SK-N-SH (cell line): Measurements from ENCODE around the gene ZNF587B.
"Not testable (repeated sequence)": the region's sequence is repeated elsewhere in the genome, so short reads cannot be mapped to it uniquely, and the experiment has no call there.

Experiments used
- EP300 ChIP-seq, 2 experiments: IDR thresholded peaks; 2 replicates each; pipeline versions ENCODE4 v1.4.0 to v1.6.1; 2012; ENCODE audit warnings: borderline replicate concordance in 1 of 2, low read depth in 1 of 2, low read length in 1 of 2
- JUND ChIP-seq: IDR thresholded peaks from 2 replicates; pipeline ENCODE4 v1.4.0; 2012
- MXI1 ChIP-seq: IDR thresholded peaks from 2 replicates; pipeline ENCODE4 v1.6.1; 2012; ENCODE audit warnings: mild to moderate bottlenecking, low read depth, low read length, improper control_type of control experiment
- NRF1 ChIP-seq: IDR thresholded peaks from 2 replicates; pipeline ENCODE4 v1.6.1; 2012; ENCODE audit warnings: low read depth, mild to moderate bottlenecking, low read length
- POLR2AphosphoS5 ChIP-seq: IDR thresholded peaks from 2 replicates; pipeline ENCODE4 v1.6.1; 2012; ENCODE audit warnings: low read depth, low read length
- RFX5 ChIP-seq: IDR thresholded peaks from 2 replicates; pipeline ENCODE4 v1.6.1; 2012; ENCODE audit warnings: mild to moderate bottlenecking, improper control_type of control experiment, low read length
- SIN3A ChIP-seq: IDR thresholded peaks from 2 replicates; pipeline ENCODE4 v1.6.1; 2012; ENCODE audit warnings: low read depth, mild to moderate bottlenecking, low read length, moderate library complexity, borderline replicate concordance
- TEAD4 ChIP-seq: IDR thresholded peaks from 2 replicates; pipeline ENCODE4 v1.4.0; 2012; ENCODE audit warnings: mild to moderate bottlenecking, borderline replicate concordance; ENCODE audit not compliant: insufficient read depth
- TF ChIP-seq, protein P1 (sequence below): fragments of 200-600 bp; sonication (generic); IDR thresholded peaks from 2 replicates; pipeline ENCODE4 v1.6.1; 2017; ENCODE audit warnings: antibody characterized with exemption, mild to moderate bottlenecking, moderate library complexity
- TF ChIP-seq, protein P2 (sequence below): fragments of 150-350 bp; IDR thresholded peaks from 2 replicates; pipeline ENCODE4 v1.6.1; 2016; ENCODE audit warnings: mild to moderate bottlenecking, low read depth, low read length
- TF ChIP-seq, protein P3 (sequence below): IDR thresholded peaks from 2 replicates; pipeline ENCODE4 v1.4.0; 2012; ENCODE audit warnings: low read depth
- TF ChIP-seq, protein P4 (sequence below): IDR thresholded peaks from 2 replicates; pipeline ENCODE4 v1.6.1; 2012; ENCODE audit warnings: mild to moderate bottlenecking, low read depth, low read length, moderate library complexity
- TF ChIP-seq, protein P5 (sequence below): IDR thresholded peaks from 2 replicates; pipeline ENCODE4 v1.4.0; 2012; ENCODE audit warnings: low read depth, borderline replicate concordance
- TF ChIP-seq, protein P6 (sequence below): IDR thresholded peaks from 2 replicates; pipeline ENCODE4; 2012

DNA sequence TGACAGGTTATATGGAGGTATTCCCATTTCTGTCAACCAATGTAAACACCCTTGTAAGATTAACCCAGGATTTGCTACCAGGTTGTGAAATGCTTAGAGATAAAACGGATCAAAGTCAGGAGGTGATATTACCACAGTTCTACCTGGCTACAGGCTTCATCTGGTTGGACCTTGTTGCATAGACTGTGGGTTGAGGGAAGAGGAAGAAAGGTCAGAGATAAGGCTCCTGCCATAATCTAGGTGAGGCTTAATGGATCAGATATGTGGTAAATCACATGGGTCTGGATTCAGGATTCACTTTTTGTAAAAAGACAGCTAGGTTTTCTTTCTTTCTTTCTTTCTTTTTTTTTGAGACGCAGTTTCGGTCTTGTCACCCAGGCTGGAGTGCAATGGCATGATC is 8.6 kb upstream of the ZNF587B start:
- TF ChIP-seq EP300 (IDR thresholded peaks at IDR 0.05; ENCODE audit: borderline replicate concordance in 1 of 2, low read depth in 1 of 2, low read length in 1 of 2); MXI1; NRF1; RFX5; SIN3A; JUND; POLR2AphosphoS5; TEAD4: not testable (repeated sequence)
- TF ChIP-seq, protein P1, sequence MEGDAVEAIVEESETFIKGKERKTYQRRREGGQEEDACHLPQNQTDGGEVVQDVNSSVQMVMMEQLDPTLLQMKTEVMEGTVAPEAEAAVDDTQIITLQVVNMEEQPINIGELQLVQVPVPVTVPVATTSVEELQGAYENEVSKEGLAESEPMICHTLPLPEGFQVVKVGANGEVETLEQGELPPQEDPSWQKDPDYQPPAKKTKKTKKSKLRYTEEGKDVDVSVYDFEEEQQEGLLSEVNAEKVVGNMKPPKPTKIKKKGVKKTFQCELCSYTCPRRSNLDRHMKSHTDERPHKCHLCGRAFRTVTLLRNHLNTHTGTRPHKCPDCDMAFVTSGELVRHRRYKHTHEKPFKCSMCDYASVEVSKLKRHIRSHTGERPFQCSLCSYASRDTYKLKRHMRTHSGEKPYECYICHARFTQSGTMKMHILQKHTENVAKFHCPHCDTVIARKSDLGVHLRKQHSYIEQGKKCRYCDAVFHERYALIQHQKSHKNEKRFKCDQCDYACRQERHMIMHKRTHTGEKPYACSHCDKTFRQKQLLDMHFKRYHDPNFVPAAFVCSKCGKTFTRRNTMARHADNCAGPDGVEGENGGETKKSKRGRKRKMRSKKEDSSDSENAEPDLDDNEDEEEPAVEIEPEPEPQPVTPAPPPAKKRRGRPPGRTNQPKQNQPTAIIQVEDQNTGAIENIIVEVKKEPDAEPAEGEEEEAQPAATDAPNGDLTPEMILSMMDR = not testable (repeated sequence)
- TF ChIP-seq, protein P2, sequence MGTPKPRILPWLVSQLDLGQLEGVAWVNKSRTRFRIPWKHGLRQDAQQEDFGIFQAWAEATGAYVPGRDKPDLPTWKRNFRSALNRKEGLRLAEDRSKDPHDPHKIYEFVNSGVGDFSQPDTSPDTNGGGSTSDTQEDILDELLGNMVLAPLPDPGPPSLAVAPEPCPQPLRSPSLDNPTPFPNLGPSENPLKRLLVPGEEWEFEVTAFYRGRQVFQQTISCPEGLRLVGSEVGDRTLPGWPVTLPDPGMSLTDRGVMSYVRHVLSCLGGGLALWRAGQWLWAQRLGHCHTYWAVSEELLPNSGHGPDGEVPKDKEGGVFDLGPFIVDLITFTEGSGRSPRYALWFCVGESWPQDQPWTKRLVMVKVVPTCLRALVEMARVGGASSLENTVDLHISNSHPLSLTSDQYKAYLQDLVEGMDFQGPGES = not testable (repeated sequence)
- TF ChIP-seq, protein P3, sequence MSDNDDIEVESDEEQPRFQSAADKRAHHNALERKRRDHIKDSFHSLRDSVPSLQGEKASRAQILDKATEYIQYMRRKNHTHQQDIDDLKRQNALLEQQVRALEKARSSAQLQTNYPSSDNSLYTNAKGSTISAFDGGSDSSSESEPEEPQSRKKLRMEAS = not testable (repeated sequence)
- TF ChIP-seq, protein P4, sequence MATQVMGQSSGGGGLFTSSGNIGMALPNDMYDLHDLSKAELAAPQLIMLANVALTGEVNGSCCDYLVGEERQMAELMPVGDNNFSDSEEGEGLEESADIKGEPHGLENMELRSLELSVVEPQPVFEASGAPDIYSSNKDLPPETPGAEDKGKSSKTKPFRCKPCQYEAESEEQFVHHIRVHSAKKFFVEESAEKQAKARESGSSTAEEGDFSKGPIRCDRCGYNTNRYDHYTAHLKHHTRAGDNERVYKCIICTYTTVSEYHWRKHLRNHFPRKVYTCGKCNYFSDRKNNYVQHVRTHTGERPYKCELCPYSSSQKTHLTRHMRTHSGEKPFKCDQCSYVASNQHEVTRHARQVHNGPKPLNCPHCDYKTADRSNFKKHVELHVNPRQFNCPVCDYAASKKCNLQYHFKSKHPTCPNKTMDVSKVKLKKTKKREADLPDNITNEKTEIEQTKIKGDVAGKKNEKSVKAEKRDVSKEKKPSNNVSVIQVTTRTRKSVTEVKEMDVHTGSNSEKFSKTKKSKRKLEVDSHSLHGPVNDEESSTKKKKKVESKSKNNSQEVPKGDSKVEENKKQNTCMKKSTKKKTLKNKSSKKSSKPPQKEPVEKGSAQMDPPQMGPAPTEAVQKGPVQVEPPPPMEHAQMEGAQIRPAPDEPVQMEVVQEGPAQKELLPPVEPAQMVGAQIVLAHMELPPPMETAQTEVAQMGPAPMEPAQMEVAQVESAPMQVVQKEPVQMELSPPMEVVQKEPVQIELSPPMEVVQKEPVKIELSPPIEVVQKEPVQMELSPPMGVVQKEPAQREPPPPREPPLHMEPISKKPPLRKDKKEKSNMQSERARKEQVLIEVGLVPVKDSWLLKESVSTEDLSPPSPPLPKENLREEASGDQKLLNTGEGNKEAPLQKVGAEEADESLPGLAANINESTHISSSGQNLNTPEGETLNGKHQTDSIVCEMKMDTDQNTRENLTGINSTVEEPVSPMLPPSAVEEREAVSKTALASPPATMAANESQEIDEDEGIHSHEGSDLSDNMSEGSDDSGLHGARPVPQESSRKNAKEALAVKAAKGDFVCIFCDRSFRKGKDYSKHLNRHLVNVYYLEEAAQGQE = not testable (repeated sequence)
- TF ChIP-seq, protein P5, sequence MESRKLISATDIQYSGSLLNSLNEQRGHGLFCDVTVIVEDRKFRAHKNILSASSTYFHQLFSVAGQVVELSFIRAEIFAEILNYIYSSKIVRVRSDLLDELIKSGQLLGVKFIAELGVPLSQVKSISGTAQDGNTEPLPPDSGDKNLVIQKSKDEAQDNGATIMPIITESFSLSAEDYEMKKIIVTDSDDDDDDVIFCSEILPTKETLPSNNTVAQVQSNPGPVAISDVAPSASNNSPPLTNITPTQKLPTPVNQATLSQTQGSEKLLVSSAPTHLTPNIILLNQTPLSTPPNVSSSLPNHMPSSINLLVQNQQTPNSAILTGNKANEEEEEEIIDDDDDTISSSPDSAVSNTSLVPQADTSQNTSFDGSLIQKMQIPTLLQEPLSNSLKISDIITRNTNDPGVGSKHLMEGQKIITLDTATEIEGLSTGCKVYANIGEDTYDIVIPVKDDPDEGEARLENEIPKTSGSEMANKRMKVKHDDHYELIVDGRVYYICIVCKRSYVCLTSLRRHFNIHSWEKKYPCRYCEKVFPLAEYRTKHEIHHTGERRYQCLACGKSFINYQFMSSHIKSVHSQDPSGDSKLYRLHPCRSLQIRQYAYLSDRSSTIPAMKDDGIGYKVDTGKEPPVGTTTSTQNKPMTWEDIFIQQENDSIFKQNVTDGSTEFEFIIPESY = not testable (repeated sequence)
- TF ChIP-seq, protein P6, sequence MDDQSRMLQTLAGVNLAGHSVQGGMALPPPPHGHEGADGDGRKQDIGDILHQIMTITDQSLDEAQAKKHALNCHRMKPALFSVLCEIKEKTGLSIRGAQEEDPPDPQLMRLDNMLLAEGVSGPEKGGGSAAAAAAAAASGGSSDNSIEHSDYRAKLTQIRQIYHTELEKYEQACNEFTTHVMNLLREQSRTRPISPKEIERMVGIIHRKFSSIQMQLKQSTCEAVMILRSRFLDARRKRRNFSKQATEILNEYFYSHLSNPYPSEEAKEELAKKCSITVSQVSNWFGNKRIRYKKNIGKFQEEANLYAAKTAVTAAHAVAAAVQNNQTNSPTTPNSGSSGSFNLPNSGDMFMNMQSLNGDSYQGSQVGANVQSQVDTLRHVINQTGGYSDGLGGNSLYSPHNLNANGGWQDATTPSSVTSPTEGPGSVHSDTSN = not testable (repeated sequence)
